K562 (cell line): Measurements from ENCODE around the gene PTCH1. TPM values are rescaled to one million over a fixed set of nuclear protein-coding genes. Genes with fewer than 3 reads are reported as not detected.

Experiments used
- ATAC-seq: fragments of 200-7000 bp; cut with Tn5 transposase; 3 replicates; pipeline ENCODE4 v1.9.1; 2020; ENCODE audit warnings: moderate library complexity
- Bru-seq: library from RNA; stranded (reverse); fragments of 400-500 nt; gene quantifications from one replicate; lab custom pipeline; 2021; lab: Mats Ljungman, UMichigan
- BruChase-seq, 2 experiments: library from RNA; stranded (reverse); fragments of 400-500 nt; gene quantifications; one replicate each; lab custom pipeline; 2021; lab: Mats Ljungman, UMichigan
- BruUV-seq: library from RNA; stranded (reverse); fragments of 400-500 nt; replicated peaks from 2 replicates; lab custom pipeline; 2021; lab: Mats Ljungman, UMichigan
- CTCF ChIA-PET: fragments of 300-600 bp; formaldehyde crosslinking; extraction: SDS; loops from one replicate; lab custom pipeline; 2021; ENCODE audit warnings: low intra/inter-chr PET ratio; lab: Yijun Ruan, JAX
- POLR2A ChIA-PET: fragments of 300-600, 350-650 bp; sonication (Branson Sonifier 250); formaldehyde crosslinking; extraction: SDS; loops from one replicate; lab custom pipeline; 2021; ENCODE audit warnings: antibody characterized with exemption, inconsistent platforms; lab: Yijun Ruan, JAX
- DNase-seq, 4 experiments: peaks; one replicate each; pipeline versions ENCODE4 v3.0.0 to v3.0.0-alpha.2; 2011 to 2018; ENCODE audit warnings: low spot score in 3 of 4, mixed read lengths in 3 of 4; ENCODE audit errors: extremely low read depth in 1 of 4
- FAIRE-seq: peaks from 2 replicates; lab custom pipeline; 2011; peaks lifted over from hg19 to GRCh38; lab: Jason Lieb, UNC
- H2AFZ ChIP-seq: 2 replicates; pipeline ENCODE4 v1.6.0; 2011; ENCODE audit warnings: low read depth, low read length, control low read depth, inconsistent platforms
- H3K27ac ChIP-seq: fragments of 200-600 bp; 3 replicates; pipeline ENCODE4 v1.8.0; 2011; ENCODE audit warnings: low read depth, mild to moderate bottlenecking, control low read depth, inconsistent platforms, low read length, moderate library complexity, mixed read lengths; ENCODE audit errors: extremely low read depth
- H3K27me3 ChIP-seq, 2 experiments: fragments of 300-600 bp in 1 of 2; 2 replicates in 1 of 2; 3 replicates in 1 of 2; pipeline versions ENCODE4 v1.6.0 to v1.8.0; 2011; ENCODE audit warnings: inconsistent platforms in 2 of 2, low read length in 2 of 2, mild to moderate bottlenecking in 1 of 2, mixed read lengths in 1 of 2, moderate library complexity in 1 of 2; ENCODE audit not compliant: control insufficient read depth in 2 of 2, insufficient read depth in 2 of 2
- H3K36me3 ChIP-seq: fragments of 300-600 bp; 3 replicates; pipeline ENCODE4 v1.8.0; 2011; ENCODE audit warnings: mild to moderate bottlenecking, low read length, inconsistent platforms; ENCODE audit not compliant: control insufficient read depth, insufficient read depth
- H3K4me1 ChIP-seq, 2 experiments: fragments of 200-600 bp in 1 of 2; replicated peaks in 1 of 2; 2 replicates in 1 of 2; 3 replicates in 1 of 2; pipeline versions ENCODE4 v1.5.1 to v1.8.0; 2011; ENCODE audit warnings: inconsistent platforms in 2 of 2, low read length in 2 of 2, mild to moderate bottlenecking in 1 of 2, mixed read lengths in 1 of 2, moderate library complexity in 1 of 2; ENCODE audit not compliant: control insufficient read depth in 2 of 2, insufficient read depth in 2 of 2
- H3K4me2 ChIP-seq: 2 replicates; pipeline ENCODE4 v1.6.1; 2011; ENCODE audit warnings: low read length, control low read depth, inconsistent platforms, mixed read lengths; ENCODE audit not compliant: insufficient read depth
- H3K4me3 ChIP-seq: fragments of 200-600 bp; sonication (generic), shearing (Covaris generic); 2 replicates; pipeline ENCODE4 v1.5.1; 2016; ENCODE audit warnings: control low read depth, inconsistent platforms
- H3K79me2 ChIP-seq: fragments of 200-600 bp; 3 replicates; pipeline ENCODE4 v1.8.0; 2011; ENCODE audit warnings: low read length, inconsistent platforms; ENCODE audit not compliant: control insufficient read depth, insufficient read depth
- H3K9ac ChIP-seq, 2 experiments: 2 replicates each; pipeline versions ENCODE4 v1.6.0 to v1.6.1; 2011; ENCODE audit warnings: low read depth in 2 of 2, low read length in 2 of 2, control low read depth in 1 of 2, inconsistent platforms in 1 of 2, mild to moderate bottlenecking in 1 of 2, mixed read lengths in 1 of 2; ENCODE audit not compliant: insufficient read depth in 1 of 2
- H3K9me1 ChIP-seq: one replicate; pipeline ENCODE4 v1.6.0; 2011; ENCODE audit warnings: inconsistent platforms, mild to moderate bottlenecking, low read length, moderate library complexity; ENCODE audit not compliant: control insufficient read depth, insufficient read depth
- H3K9me3 ChIP-seq: replicated peaks from 2 replicates; pipeline ENCODE4 v1.5.1; 2011; ENCODE audit warnings: low read depth, low read length, inconsistent platforms; ENCODE audit not compliant: control insufficient read depth, insufficient read depth
- H4K20me1 ChIP-seq: replicated peaks from 2 replicates; pipeline ENCODE4 v1.6.1; 2011; ENCODE audit warnings: low read length, inconsistent platforms, mixed read lengths; ENCODE audit not compliant: control insufficient read depth, insufficient read depth
- CBFA2T3 ChIP-seq: fragments of 450-650 bp; IDR thresholded peaks from 2 replicates; pipeline ENCODE4 v1.6.1; 2017
- CCNT2 ChIP-seq: IDR thresholded peaks from 2 replicates; pipeline ENCODE4 v1.6.1; 2011; ENCODE audit warnings: borderline replicate concordance, low read depth, mild to moderate bottlenecking, moderate library complexity, mixed read lengths, low read length; ENCODE audit not compliant: insufficient read length; ENCODE audit errors: extremely low read depth
- L3MBTL2 ChIP-seq: fragments of 450-650 bp; IDR thresholded peaks from 2 replicates; pipeline ENCODE4 v1.6.1; 2016; ENCODE audit warnings: mild to moderate bottlenecking, moderate library complexity
- RAD51 ChIP-seq: fragments of 450-650 bp; IDR thresholded peaks from 2 replicates; pipeline ENCODE4 v1.7.1; 2016; ENCODE audit warnings: low read depth, mild to moderate bottlenecking, borderline replicate concordance
- ZBTB7A ChIP-seq: IDR thresholded peaks from 2 replicates; pipeline ENCODE4 v1.6.1; 2011; ENCODE audit warnings: low read depth, mild to moderate bottlenecking, low read length, moderate library complexity, borderline replicate concordance; ENCODE audit not compliant: control insufficient read depth
- WGBS: fragments of 100-300 bp; shearing (Covaris generic); methylation state at CpG from one replicate; pipeline ENCODE4 v1.1.6; 2016; ENCODE audit warnings: low coverage, mixed read lengths; ENCODE audit not compliant: insufficient coverage; ENCODE audit errors: missing lambda C conversion rate; 5-methylcytosine and 5-hydroxymethylcytosine counted together
- in situ Hi-C: fragments of 300-500 bp; cut with MboI; formaldehyde crosslinking; loops from 4 replicates; pipeline ENCODE4 v1.15.0; 2018; ENCODE audit warnings: inconsistent platforms, mixed read lengths
- intact Hi-C: fragments of 100-400 bp; cut with micrococcal nuclease; formaldehyde crosslinking; loops from 2 replicates; pipeline ENCODE4 v1.14.2; 2022
- long read RNA-seq, 3 experiments: library from polyadenylated mRNA in 2 of 3; library from RNA in 1 of 3; unstranded in 2 of 3; stranded (forward) in 1 of 3; transcript quantifications; one replicate each; pipeline ENCODE4 v2.0.0, GENCODE V29; 2019 to 2022
- polyA minus RNA-seq, 3 experiments: library from RNA; depleted of rRNA, polyadenylated mRNA; stranded (reverse); fragments of >200 nt; gene quantifications; 2 replicates each; pipeline ENCODE4 v1.2.3, GENCODE V29; 2011
- polyA plus RNA-seq, 8 experiments: library from polyadenylated mRNA; depleted of rRNA in 4 of 8; stranded (reverse) in 5 of 8; unstranded in 3 of 8; fragments of >200 nt; fragmentation: Nextera tagmentation in 2 of 8; fragmentation: Illumina TruSeq in 1 of 8; extraction: Ambion mirVana in 2 of 8; extraction: Trizol in 1 of 8; gene quantifications; 2 replicates each; pipeline versions ENCODE4 v1.2.1 to v1.2.3, GENCODE V29; 2011 to 2014; ENCODE audit warnings: inconsistent platforms in 1 of 8, missing spikeins in 1 of 8
- total RNA-seq, 7 experiments: library from RNA; depleted of rRNA in 6 of 7; stranded (reverse); fragments of >200 nt in 6 of 7; fragmentation: Illumina TruSeq in 2 of 7; extraction: Trizol in 2 of 7; gene quantifications; 2 replicates each; pipeline versions ENCODE4 v1.2.1 to v1.2.3, GENCODE V29; 2011 to 2021; ENCODE audit warnings: low replicate concordance in 1 of 7
- TF ChIP-seq, protein P1 (sequence below): fragments of 250-450 bp; sonication (Bioruptor Pico); IDR thresholded peaks from 2 replicates; pipeline ENCODE4 v1.4.0; 2020; ENCODE audit warnings: mild to moderate bottlenecking, moderate library complexity

The PTCH1 gene
- total RNA-seq (2011; cell fraction: chromatin; rRNA removed; ENCODE audit: low replicate concordance) = 48.5 and 59.3 TPM in 2 replicates
- total RNA-seq (2011; cell fraction: nucleolus; rRNA removed) = 20.2 and 20.4 TPM in 2 replicates
- total RNA-seq (2011; cell fraction: nucleoplasm; rRNA removed) = 28.4 and 48.7 TPM in 2 replicates
- total RNA-seq (2014; rRNA removed) = 3.9 and 4.5 TPM in 2 replicates
- 5.2 and 5.5 TPM in 2 replicates for total RNA-seq (2014; rRNA removed; fragmentation: Illumina TruSeq; extraction: Trizol)
- 3.4 and 3.6 TPM in 2 replicates for total RNA-seq (2015; rRNA removed; fragmentation: Illumina TruSeq; extraction: Trizol)
- total RNA-seq (2021) = 9.9 and 13.9 TPM in 2 replicates
- polyA plus RNA-seq (2011; rRNA removed) = 2.3 and 4.2 TPM in 2 replicates
- polyA plus RNA-seq (2011; cell fraction: cytosol; rRNA removed) = 2.4 and 3.4 TPM in 2 replicates
- 8.8 and 13.0 TPM in 2 replicates for polyA plus RNA-seq (2011; cell fraction: nucleus; rRNA removed)
- polyA plus RNA-seq (2012) = 3.5 and 6.1 TPM in 2 replicates
- 5.8 and 8.2 TPM in 2 replicates for polyA plus RNA-seq (2014; fragmentation: Illumina TruSeq; extraction: Trizol)
- under 1 TPM; 0.70 to 0.80 TPM for polyA plus RNA-seq (2014; fragmentation: Nextera tagmentation; extraction: Ambion mirVana)
- 2.8 and 3.8 TPM in 2 replicates for polyA plus RNA-seq (2014; rRNA removed)
- 11.2 and 11.8 TPM in 2 replicates for polyA minus RNA-seq (2011; rRNA and poly(A)+ RNA removed)
- polyA minus RNA-seq (2011; cell fraction: cytosol; rRNA and poly(A)+ RNA removed) = 4.7 and 12.2 TPM in 2 replicates
- 8.2 and 13.9 TPM in 2 replicates for polyA minus RNA-seq (2011; cell fraction: nucleus; rRNA and poly(A)+ RNA removed)
- percentile 66 among the genes with signal in this experiment for Bru-seq, nascent RNA
- BruChase-seq, experiment 1, labeled RNA remaining after a 2-hour chase = percentile 62 among the genes with signal in this experiment
- percentile 65 among the genes with signal in this experiment for BruChase-seq, experiment 2, labeled RNA remaining after a 6-hour chase
- long read RNA-seq, experiment 1, full-length matches to known transcripts = 3 of 21 reads
- long read RNA-seq, experiment 1, partial matches to known transcripts = 2 of 21 reads
- long read RNA-seq, experiment 1, other reads (novel, unspliced or antisense) = 16 of 21 reads
- long read RNA-seq, experiment 2, partial matches to known transcripts = 0 of 7 reads
- long read RNA-seq, experiment 2, other reads (novel, unspliced or antisense) = 7 of 7 reads
- long read RNA-seq, experiment 3, partial matches to known transcripts = 1 of 3 reads
- long read RNA-seq, experiment 3, other reads (novel, unspliced or antisense) = 2 of 3 reads

DNA sequence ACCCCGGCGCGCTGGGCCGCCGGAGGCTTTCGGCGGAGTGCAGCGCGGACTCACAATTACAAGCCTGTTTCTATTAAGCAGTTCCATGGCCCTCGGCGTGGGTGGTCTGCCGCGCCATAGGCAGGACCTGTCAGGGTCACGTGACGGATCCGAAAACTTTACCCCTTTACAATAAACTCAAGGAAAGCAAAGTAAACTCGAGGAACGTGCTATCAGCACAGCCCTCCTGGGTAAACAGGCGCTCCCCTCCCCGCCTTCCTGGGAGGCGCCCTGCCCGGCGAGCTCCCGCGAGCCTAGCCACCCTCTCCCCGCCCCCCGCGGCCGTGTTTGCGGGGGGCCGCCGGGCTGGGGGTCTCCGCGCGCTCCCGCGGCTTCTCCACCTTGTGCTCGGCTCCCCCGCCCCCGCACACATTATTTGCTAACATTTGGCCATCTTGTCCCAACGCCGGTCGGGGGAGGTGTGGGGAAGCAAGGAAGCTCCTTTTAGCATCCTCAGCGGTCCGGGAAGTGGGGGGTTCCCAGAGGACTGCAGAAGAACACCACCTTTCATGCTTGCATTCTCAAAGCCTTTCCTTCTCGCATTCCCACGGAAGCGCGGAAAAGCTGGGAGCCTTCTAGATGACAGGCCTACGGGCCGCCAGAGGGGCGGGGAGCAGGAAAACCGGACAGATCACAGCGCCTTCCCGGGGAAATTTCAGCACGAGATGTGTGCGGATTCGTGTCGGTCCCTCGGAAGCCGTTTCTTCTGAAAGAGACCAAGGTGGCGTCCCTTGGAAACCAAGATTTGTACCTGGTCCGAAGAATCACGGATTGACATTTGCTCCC is at the start of gene PTCH1:
TSS of gene PTCH1 (minus strand) at position 238 of the 825 bp plus-strand sequence.
- FAIRE-seq (peak; percentile 69), ATAC-seq (peak; percentile 79), DNase-seq (peak; percentile 77 to 86 (median 82))
- in situ Hi-C loops = no loop called here
- peak within 1 kb of the TSS; percentile 60 for H3K27ac ChIP-seq
- H3K9me3 ChIP-seq = no peaks in the 10 kb centered on the region
- ChIA-PET CTCF (no interaction called here), POLR2A (interaction anchor here (0.6 to 1.0 kb wide), 4 partner anchors 15 to 699 kb away, joined by 3 read pairs; no protein-coding TSS in a partner anchor)
- no TSS peak for BruUV-seq
- H3K9me1 ChIP-seq = no peaks in the 10 kb centered on the region
- H3K27me3 ChIP-seq = peaks cover 0 to 3% of the 10 kb centered on the region in 2 experiments; a peak in 2 of 5 replicates
- H3K4me3 ChIP-seq = peak within 1 kb of the TSS; percentile 63
- peaks cover 20 to 24% of the 10 kb centered on the region in 2 experiments; a peak in 4 of 5 replicates for H3K4me1 ChIP-seq
- WGBS = 37% methylated on average over 40 of the region's 64 CpGs
- H2AFZ ChIP-seq = peak within 1 kb of the TSS; percentile 96
- H3K9ac ChIP-seq = peak within 1 kb of the TSS; percentile 66 to 87
- intact Hi-C loops = no loop called here
- H3K79me2 ChIP-seq = peaks cover 27% of the 10 kb centered on the region
- H4K20me1 ChIP-seq = no peaks in the 10 kb centered on the region
- H3K36me3 ChIP-seq = no peaks in the 10 kb centered on the region; the same call in 2 of the 3 replicates
- H3K4me2 ChIP-seq = peak within 1 kb of the TSS; percentile 89
- TF ChIP-seq CBFA2T3 (0 out of 2 replicates have a peak, but pooled peaks have one; percentile 26), RAD51 (peak; percentile 94), CCNT2 (peak; percentile 47), ZBTB7A (peak; percentile 86), L3MBTL2 (peak; percentile 61; the same call in 1 of the 2 replicates)
- TF ChIP-seq, protein P1, sequence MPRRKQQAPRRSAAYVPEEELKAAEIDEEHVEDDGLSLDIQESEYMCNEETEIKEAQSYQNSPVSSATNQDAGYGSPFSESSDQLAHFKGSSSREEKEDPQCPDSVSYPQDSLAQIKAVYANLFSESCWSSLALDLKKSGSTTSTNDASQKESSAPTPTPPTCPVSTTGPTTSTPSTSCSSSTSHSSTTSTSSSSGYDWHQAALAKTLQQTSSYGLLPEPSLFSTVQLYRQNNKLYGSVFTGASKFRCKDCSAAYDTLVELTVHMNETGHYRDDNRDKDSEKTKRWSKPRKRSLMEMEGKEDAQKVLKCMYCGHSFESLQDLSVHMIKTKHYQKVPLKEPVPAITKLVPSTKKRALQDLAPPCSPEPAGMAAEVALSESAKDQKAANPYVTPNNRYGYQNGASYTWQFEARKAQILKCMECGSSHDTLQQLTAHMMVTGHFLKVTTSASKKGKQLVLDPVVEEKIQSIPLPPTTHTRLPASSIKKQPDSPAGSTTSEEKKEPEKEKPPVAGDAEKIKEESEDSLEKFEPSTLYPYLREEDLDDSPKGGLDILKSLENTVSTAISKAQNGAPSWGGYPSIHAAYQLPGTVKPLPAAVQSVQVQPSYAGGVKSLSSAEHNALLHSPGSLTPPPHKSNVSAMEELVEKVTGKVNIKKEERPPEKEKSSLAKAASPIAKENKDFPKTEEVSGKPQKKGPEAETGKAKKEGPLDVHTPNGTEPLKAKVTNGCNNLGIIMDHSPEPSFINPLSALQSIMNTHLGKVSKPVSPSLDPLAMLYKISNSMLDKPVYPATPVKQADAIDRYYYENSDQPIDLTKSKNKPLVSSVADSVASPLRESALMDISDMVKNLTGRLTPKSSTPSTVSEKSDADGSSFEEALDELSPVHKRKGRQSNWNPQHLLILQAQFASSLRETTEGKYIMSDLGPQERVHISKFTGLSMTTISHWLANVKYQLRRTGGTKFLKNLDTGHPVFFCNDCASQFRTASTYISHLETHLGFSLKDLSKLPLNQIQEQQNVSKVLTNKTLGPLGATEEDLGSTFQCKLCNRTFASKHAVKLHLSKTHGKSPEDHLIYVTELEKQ (CRISPR knock-in tag) = no peak
